ENCODE data around the gene RTEL1. TPM values are rescaled to one million over a fixed set of nuclear protein-coding genes. Genes with fewer than 3 reads are reported as not detected.

The RTEL1 gene
- total RNA-seq, 1 experiment from 2014 or later, result 33.4 TPM

- H3K36me3 Mint-ChIP-seq (ENCODE audit: insufficient read depth in 1 of 3, low read depth in 3 of 3), result peaks cover 21 to 35% (median 32%) of the 10 kb centered on the region in 3 experiments
Measured at GRCh38 chr20:63703976-63704748, 46.0 kb downstream of the RTEL1 start.

More at GRCh38 chr20:63703976-63704748, 46.0 kb downstream of the RTEL1 start:
- Histone ChIP-seq H3K18ac (ENCODE audit: insufficient read length, low read depth, low read length) (no peak overlapping the region), H3K27ac (ENCODE audit: insufficient read length, low read depth, low read length) (no peak overlapping the region), H2BK5ac (ENCODE audit: insufficient read length, low read length) (no peak overlapping the region), H2BK12ac (ENCODE audit: insufficient read length, low read depth, low read length) (no peak overlapping the region), H2BK20ac (ENCODE audit: low read depth, low read length, poor library complexity, severe bottlenecking) (no peak overlapping the region), H3K4me1 (ENCODE audit: insufficient read depth, low read length) (no peaks in the 10 kb centered on the region), H3K56ac (ENCODE audit: insufficient read length, low read depth, low read length) (no peak overlapping the region), H2AFZ (ENCODE audit: low read length) (no peak overlapping the region), H3K79me2 (ENCODE audit: insufficient read depth, low read length) (peaks cover 4% of the 10 kb centered on the region; the same call in 1 of the 2 replicates), H3K27me3 (ENCODE audit: insufficient read depth, low read length) (no peaks in the 10 kb centered on the region), H3T11ph (ENCODE audit: low read length) (no peak overlapping the region), H2BK120ac (ENCODE audit: low read depth, low read length, poor library complexity, severe bottlenecking) (no peak overlapping the region), H2AK5ac (ENCODE audit: insufficient read length, low read length) (no peak overlapping the region), H4K20me1 (ENCODE audit: control insufficient read depth, insufficient read depth, insufficient read length) (no peaks in the 10 kb centered on the region), H3K23ac (ENCODE audit: insufficient read length, low read depth, low read length) (no peak overlapping the region), H4K8ac (replicated peaks; ENCODE audit: insufficient read length, low read depth, low read length) (no peak overlapping the region), H3K14ac (ENCODE audit: insufficient read depth, low read length) (no peak overlapping the region), H3K4me2 (ENCODE audit: insufficient read depth, insufficient read length, low read length) (no peak overlapping the region), H3K79me1 (ENCODE audit: insufficient read depth, low read depth, low read length, poor library complexity, severe bottlenecking) (peaks cover 4% of the 10 kb centered on the region), H2BK15ac (ENCODE audit: low read depth, low read length) (no peak overlapping the region), H4K91ac (ENCODE audit: insufficient read length, low read depth, low read length) (no peak overlapping the region), H3K9ac (ENCODE audit: extremely low read depth, insufficient read length, low read length) (no peak overlapping the region), H3K4ac (ENCODE audit: low read depth, low read length) (no peak overlapping the region), H3K9me3 (ENCODE audit: control insufficient read depth, low read depth, low read length) (no peaks in the 10 kb centered on the region), H4K5ac (ENCODE audit: insufficient read length, low read depth, low read length) (no peak overlapping the region), H3K23me2 (ENCODE audit: insufficient read length, low read depth, low read length, poor library complexity, severe bottlenecking) (peaks cover 12% of the 10 kb centered on the region)
- Mint-ChIP-seq H3K4me1 (peaks cover 8 to 16% of the 10 kb centered on the region in 2 experiments), H3K27ac (no peak overlapping the region), H3K9me3 (no peaks in the 10 kb centered on the region), H3K27me3 (ENCODE audit: low read depth) (no peaks in the 10 kb centered on the region), H3K4me3 (no peak overlapping the region; a peak in 1 of 5 replicates)
- DNase-seq, result no peak
- WGBS (ENCODE audit: extremely low coverage, insufficient read length, low lambda C conversion rate), result no CpG with 5 or more reads among the region's 11 CpGs
- TF ChIP-seq, protein P1, sequence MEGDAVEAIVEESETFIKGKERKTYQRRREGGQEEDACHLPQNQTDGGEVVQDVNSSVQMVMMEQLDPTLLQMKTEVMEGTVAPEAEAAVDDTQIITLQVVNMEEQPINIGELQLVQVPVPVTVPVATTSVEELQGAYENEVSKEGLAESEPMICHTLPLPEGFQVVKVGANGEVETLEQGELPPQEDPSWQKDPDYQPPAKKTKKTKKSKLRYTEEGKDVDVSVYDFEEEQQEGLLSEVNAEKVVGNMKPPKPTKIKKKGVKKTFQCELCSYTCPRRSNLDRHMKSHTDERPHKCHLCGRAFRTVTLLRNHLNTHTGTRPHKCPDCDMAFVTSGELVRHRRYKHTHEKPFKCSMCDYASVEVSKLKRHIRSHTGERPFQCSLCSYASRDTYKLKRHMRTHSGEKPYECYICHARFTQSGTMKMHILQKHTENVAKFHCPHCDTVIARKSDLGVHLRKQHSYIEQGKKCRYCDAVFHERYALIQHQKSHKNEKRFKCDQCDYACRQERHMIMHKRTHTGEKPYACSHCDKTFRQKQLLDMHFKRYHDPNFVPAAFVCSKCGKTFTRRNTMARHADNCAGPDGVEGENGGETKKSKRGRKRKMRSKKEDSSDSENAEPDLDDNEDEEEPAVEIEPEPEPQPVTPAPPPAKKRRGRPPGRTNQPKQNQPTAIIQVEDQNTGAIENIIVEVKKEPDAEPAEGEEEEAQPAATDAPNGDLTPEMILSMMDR (conservative IDR thresholded peaks at IDR 0.05), result no peak
